Stimulated activated CD8-positive, alpha-beta memory T cell treated with anti-CD3 and anti-CD28 coated beads, Interleukin-15, amount 100 ng/mL, for 4 hours (primary cell): Measurements from ENCODE around the gene SUSD4.

Experiments
- DNase-seq, 2 donors: peaks; one replicate each; pipeline ENCODE4 v3.0.0-alpha.2; 2020; ENCODE audit warnings: low read depth in 2 of 2

SUSD4 gene

DNA sequence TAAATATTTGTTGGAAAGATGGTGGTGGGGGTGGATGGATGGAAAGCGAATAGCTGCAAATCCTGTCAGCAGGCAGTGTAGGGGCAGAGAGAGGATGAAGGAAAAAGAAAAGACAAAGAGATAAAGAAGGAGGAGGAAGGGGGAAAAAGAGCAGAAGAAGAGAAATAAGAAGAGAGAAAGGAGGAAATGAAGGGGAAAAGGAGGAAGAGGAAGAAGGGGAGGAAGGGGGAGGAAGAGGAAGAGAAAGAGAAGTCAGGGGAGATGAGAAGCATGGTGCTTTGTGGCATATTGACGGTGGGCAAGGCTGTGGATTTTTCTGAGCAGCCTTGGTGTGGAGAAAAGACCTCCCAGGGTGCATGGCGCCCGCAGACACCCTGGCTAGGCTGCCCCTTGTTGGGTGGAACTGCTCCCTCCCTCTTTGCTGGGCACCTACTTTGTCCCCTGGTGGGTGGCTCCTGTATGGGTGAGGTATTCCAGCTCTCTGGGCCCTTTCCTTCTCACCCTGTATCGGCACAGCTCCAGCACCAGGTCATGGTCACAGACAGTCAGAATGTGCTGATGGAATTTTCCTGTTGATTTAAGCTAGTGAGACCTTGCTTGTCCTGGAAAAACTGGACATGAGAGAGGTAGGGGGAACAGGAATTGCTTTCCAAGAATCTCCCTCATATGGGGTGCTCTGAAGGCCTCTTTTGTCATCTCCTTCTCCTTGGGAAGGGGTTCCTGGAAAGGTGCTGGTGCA lies 175.2 kb downstream of the SUSD4 start:
- DNase-seq = no peak

GRCh38 chr1:223186800-223187199 lies 177.2 kb downstream of the SUSD4 start:
- DNase-seq = no peak

- no peak for DNase-seq
These were observed 180.6 kb downstream of the SUSD4 start for GRCh38 chr1:223183268-223183862.

DNA sequence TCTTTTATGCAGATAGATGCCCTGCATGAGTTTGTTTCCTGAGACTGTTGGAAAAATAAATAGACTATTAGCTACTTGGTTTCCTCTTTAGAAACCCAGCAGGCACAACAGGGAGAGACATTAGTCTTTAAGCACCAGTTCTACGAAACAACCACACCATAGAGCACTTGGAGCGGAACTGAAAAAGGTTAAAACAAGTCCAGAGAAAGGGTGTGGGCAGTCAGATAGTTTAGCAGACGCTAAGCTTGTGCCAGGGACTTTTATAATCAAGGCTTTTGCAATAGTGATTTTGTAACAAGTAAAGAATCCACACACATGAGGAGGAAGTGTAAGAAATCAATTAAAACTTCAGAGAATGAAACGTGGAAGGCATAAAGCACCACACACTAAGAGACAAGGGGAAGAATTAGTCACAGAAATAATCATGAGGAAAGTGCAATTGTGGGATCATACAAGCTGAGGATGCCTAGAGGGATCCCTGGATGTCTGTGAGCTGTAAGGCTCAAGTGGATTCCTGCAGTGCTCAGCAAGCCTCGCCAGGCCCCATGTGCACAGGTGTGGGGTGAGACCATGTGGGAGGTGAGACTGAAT lies 183.2 kb downstream of the SUSD4 start:
- DNase-seq = no peak

DNA sequence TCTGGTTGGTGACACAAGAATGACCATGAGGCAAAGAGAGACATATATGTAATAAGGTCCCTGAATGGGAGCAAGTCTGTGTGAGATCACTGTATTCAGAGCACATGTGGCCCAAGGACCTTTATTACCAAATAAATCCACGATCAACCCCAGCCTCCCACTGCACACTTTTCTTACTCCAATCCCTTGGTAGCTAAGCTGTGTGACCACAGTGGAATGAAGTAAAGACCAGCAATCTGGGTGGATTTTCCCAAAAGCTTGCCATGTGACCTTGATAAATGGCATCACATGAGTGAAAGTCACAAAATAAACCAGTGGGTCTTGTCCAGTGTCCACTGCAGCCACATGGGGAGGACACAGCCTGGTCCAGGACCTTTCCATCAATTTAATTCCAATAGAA lies 184.2 kb downstream of the SUSD4 start:
- no peak for DNase-seq

- DNase-seq = no peak
These were observed 184.7 kb downstream of the SUSD4 start for GRCh38 chr1:223179280-223179679.

- no peak for DNase-seq
These were observed 186.3 kb downstream of the SUSD4 start for GRCh38 chr1:223177681-223178080.

GRCh38 chr1:223176437-223176836 lies 187.5 kb downstream of the SUSD4 start:
- DNase-seq = no peak

- DNase-seq = no peak
These were observed 188.3 kb downstream of the SUSD4 start for GRCh38 chr1:223175633-223176032.

- DNase-seq = no peak
These were observed 188.9 kb downstream of the SUSD4 start for GRCh38 chr1:223175032-223175431.
